ENCODE results near the gene NDUFA11.

DNA sequence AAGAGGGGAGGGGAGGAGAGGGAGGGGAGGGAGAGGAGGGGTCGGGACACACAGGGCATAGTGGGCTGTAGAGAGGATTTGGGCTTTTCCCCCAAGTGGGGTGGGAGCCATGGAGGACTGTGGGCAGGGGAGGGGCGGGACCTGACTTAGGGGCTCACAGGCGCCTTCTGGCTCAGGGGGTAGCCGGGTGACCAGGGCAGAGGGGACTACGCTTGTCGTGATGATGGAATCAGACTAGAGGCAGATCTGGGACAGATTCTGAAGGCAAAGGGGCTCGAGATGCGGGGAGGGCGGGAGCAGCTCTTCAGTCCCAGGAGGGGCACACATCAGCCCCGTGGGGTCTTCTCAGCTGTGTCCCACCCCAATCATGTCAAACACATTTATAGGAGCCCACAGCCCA is 13.5 kb downstream of the NDUFA11 start:
- TF ChIP-seq, protein P1, sequence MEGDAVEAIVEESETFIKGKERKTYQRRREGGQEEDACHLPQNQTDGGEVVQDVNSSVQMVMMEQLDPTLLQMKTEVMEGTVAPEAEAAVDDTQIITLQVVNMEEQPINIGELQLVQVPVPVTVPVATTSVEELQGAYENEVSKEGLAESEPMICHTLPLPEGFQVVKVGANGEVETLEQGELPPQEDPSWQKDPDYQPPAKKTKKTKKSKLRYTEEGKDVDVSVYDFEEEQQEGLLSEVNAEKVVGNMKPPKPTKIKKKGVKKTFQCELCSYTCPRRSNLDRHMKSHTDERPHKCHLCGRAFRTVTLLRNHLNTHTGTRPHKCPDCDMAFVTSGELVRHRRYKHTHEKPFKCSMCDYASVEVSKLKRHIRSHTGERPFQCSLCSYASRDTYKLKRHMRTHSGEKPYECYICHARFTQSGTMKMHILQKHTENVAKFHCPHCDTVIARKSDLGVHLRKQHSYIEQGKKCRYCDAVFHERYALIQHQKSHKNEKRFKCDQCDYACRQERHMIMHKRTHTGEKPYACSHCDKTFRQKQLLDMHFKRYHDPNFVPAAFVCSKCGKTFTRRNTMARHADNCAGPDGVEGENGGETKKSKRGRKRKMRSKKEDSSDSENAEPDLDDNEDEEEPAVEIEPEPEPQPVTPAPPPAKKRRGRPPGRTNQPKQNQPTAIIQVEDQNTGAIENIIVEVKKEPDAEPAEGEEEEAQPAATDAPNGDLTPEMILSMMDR (IDR thresholded peaks at IDR 0.05), result no peak
- TF ChIP-seq POLR2A (IDR thresholded peaks at IDR 0.05) (no peak), POLR2AphosphoS5 (IDR thresholded peaks at IDR 0.05) (no peak)

Data from suprapubic skin (tissue), 4 donors.